Measurements from ENCODE around the gene RRP12.
"Not testable (repeated sequence)": the region's sequence is repeated elsewhere in the genome, so short reads cannot be mapped to it uniquely, and the experiment has no call there.

Gene RRP12

DNA sequence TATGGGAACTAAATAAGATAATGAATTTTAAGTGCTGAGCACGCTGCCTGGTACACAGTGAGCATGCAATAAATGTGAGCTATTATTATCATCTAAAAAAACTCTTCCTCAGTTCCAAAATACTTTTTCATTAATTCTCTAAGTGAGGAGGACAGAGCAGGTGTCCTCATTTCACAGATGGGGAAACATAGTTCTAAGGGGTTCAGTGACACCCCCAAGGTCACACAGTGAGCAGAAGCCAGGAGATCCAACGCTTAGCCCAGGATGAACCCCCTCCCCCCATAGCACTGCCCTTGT, 6.8 kb upstream of the RRP12 start:
- H3K27ac ChIP-seq: peak overlapping the region in 16 of 21 experiments; percentile 27 to 75 (median 59)
- no peak overlapping the region for H3K4me3 ChIP-seq

DNA sequence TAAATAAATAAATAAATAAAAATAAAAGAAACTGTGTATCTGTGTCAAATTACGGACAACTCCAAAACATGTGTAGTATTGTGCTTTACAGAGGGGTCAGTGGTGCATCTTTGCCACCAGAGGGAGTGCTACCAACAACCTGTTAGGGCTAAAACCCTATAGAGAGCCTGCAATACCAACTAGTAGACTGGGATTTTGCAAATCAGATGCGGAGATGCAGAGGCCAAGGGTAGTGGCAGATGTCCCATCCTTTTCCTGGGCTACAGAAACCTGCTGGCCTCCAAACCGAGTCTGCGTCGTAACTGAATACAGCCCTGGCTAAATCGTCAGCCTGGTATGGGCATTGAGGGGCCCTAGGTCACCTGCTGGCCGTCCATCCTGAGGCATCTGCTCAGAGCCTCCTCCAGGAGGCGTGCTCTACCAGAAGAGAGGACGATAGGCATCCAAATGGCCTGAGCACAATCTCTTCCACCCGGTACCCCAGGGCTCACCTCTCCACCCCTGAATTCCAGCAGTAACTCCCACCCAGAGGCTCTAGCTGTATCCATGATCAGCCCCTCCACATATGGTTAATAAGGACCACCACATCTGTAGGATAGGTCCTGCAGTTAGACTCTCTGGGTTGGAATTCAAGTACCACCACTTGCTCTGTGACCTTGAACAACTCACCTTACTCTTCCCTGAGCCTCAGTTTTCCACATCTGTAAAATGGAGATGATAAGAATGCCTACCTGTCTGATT, 6.2 kb upstream of the RRP12 start:
- Histone ChIP-seq H3K27ac (peak overlapping the region in 13 of 21 experiments; percentile 24 to 75 (median 50)), H3K4me3 (no peak overlapping the region)

DNA sequence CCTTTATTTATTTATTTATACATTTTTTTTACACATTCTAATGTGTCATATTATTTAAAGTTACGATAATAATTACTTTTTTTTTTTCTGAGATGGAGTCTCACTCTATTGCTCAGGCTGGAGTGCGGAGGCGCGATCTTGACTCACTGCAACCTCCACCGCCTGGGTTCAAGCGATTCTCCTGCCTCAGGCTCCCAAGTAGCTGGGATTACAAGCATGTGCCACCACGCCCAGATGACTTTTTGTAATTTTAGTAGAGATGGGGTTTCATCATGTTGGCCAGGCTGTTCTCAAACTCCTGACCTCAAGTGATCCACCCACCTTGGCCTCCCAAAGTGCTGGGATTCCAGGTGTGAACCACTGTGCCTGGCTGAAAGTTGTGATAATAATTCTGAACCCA, 5.3 kb upstream of the RRP12 start:
- H3K27ac ChIP-seq: peak overlapping the region in 9 of 21 experiments; percentile 29 to 70 (median 50)
- H3K4me3 ChIP-seq: not testable (repeated sequence)

DNA sequence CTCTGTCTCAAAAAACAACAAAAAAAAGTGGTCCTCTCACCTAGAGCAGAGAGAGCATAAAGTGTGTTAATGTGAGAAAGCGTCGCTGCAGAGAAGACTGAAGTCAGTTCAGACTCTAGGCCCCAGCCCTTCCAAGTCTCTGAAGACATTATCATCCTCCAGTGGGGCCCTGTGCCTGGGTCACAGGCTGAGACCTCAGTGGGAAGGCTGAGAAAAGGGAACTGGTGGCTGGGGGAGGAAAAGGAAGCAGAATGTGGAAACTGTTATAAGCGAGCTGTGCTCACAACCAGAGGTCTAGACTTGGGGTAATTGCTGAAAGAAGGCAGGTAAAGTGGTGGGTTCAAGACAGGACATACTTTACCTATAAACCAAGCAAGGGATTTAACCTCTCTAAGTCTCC, 4.9 kb upstream of the RRP12 start:
- H3K27ac ChIP-seq: peak overlapping the region in 9 of 21 experiments; percentile 14 to 70 (median 43)
- no peak overlapping the region for H3K4me3 ChIP-seq

DNA sequence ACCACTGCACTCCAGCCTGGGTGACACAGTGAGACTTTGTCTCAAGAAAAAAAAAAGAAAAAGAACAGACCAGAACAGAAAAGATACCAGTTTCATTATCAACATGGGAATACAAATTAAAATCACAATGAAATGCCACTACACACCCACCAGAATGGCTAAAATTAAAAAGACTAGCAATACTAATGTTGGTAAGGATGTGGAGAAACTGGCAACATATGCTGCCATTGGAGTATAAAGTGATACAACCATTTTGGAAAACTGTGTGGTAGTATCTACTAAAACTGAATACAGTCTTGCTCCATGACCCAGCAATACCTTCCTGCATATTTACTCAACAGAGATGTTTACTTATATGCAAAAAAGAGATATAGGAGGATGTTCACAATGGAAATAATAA, 2.9 kb upstream of the RRP12 start:
- Histone ChIP-seq H3K27ac (no peak overlapping the region), H3K4me3 (no peak overlapping the region)

DNA sequence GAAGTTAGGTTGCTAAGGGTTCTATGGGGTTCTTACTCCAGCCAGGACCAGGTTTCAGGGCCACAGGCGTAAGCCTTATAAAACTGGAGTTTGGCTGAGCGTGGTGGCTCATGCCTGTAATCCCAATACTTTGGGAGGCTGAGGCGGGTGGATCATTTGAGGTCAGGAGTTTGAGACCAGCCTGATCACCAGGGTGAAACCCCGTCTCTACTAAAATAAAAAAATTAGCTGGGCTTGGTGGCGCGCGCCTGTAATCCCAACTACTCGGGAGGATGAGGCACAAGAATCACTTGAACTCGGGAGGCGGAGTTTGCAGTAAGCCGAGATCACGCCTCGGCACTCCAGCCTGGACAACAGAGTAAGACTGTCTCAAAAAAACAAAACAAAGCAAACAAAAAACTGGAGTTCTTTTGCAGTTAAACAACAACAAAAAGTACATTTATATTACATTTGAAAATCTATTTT, 347 bp upstream of the RRP12 start:
- H3K4me3 ChIP-seq: peak overlapping the region; percentile 62 to 97 (median 85)
- H3K27ac ChIP-seq: peak overlapping the region in 14 of 21 experiments; percentile 50 to 89 (median 74)

DNA sequence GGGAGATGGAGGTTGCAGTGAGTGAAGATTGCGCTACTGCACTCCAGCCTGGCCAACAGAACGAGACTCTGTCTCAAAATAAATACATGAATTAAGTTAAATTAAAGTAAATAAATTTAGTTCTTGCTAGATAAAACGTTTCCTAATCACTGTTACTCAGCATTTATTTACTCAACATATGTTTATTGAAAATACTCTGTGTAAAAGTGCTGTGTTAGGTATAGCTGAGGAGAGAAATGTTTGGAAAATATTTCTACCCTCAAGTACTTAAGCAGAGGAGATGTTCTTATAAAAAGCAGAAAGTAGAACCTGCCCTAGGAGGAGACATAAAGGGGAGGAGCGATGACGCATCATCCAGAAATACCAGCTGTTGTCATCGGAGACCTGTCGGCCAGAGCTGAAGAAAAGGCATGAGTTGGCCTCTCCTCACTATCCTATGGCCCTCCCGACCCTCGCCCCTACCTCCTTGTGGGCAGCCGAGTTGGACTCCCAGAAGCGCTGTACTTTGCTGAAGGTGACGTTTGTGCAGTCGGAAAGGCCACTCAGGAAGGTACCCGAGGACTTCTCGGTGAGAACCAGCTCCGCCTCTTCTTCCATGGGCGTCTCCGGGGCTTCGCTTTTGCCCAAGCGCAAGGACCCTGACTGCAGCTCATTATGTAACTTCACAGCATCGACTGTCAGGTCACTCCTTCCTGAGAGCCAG, 1.1 kb downstream of the RRP12 start:
- Histone ChIP-seq H3K4me3 (peak overlapping the region; percentile 62 to 97 (median 85)), H3K27ac (peak overlapping the region in 18 of 21 experiments; percentile 50 to 96 (median 78))

DNA sequence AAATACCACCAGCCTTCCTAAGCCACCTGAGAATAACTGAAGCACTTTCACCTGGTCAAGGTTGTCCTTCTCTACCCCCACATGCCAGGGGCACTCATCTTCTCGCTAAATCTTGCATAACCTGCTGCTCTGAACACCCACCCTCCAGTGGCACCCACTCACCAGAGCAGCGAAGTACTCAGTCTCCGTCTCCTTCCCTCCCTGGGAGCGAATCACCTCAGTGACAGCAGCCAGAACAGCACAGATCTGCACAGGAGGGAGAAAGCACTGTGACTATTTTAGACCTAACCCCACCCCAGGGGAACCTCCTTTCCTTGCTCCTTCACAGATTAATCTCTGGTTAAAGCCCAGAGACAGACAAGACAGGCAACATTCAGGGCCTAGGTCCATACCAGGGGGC, 5.1 kb downstream of the RRP12 start:
- Histone ChIP-seq H3K27ac (no peak overlapping the region), H3K4me3 (no peak overlapping the region)

DNA sequence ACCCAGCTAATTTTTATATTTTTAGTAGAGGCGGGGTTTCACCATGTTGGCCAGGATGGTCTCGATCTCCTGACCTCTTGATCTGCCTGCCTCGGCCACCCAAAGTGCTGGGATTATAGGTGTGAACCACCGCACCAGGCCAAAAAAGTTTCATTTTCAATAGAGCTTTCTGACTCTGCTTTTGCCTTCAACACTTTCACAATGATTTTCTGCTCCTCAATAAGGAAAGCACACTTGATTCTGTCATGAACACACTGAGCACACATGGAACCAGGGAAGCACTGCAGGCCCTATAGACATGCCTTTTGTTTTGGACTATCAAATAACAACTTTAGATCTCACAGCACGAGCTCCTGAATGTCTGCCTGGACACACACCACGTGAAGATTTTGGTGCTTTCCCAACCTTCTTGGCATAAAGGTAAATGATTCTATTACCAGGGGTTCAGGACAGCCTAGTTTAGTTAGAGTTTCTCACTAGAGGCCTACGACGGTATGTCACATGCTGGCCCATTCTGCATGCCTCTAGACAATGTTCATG, 8.0 kb downstream of the RRP12 start:
- no peak overlapping the region for H3K27ac ChIP-seq
- no peak overlapping the region for H3K4me3 ChIP-seq

DNA sequence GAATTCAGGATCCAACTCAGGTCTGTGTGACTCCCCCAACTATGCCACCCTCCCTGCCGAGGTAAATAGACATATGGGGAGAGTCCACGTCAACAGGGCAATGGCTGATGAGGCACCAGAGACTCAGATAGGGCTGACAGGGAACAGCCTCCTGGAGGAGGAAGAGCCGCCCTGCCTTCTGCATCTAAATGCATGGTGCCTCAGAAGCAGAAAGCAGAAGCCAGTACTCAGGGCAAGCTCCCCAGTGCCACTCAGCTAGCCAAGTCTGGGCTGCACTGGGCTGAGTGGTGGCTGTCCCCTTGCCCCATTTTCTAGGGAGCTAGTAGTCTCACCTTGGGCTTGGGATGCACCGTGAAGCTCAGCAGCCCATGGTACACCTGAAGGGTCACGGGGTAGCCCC, 11.0 kb downstream of the RRP12 start:
- no peak overlapping the region for H3K4me3 ChIP-seq
- H3K27ac ChIP-seq: peak overlapping the region in 1 of 21 experiments; percentile 22

DNA sequence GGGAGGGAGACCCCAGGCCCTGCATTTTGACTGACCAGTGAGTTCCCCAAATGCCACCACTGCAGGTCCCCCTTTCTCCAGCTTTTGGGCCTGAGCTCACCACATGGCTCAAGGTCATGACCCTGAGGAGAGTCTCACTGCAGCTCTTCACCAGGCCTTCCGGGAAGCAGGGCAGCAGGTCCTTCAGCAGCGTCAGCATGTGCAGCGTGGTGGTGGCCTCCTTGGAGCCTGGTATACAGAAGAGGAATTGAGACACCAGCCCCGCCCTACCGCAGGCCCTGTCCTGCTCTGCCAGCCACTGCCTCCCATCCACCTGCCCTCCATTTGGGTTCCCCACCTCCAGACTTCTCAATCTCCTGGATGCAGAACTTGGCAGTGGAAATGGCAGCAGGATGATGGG, 13.0 kb downstream of the RRP12 start:
- H3K4me3 ChIP-seq: no peak overlapping the region
- no peak overlapping the region for H3K27ac ChIP-seq

DNA sequence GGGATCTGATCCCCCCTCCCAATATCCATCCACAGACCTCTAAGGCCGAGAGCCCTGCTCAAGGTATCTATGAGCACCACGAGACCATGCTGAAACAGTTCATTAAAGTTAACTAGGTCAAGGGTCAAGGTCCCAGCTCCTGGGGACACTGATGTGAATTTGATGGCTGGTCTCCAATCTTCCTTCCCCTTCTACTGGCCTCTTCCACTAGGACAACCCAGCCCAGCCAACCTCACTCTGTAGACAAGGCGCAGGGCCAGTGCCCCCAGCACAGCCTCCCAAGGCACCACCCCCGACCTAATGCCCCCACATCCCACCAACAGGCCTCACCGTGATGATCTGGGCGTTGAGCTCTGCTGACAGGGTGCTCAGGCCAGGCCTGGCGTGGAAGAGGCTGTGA, 15.6 kb downstream of the RRP12 start:
- no peak overlapping the region for H3K4me3 ChIP-seq
- H3K27ac ChIP-seq: no peak overlapping the region

DNA sequence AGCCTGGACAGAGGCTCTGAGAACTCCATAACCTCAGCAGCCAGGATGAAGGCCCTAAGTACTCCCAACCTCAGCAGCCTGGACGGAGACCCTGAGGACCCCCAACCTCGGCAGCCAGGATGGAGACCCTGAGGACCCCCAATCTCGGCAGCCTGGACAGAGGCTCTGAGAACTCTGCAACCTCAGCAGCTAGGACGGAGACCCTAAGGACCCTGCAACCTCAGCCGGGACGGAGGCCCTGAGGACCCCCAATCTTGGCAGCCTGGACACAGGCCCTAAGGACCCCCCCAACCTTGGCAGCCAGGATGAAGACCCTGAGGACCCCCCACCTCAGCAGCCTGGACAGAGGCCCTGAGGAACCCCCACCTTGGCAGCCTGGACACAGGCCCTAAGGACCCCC, 16.5 kb downstream of the RRP12 start:
- H3K27ac ChIP-seq: no peak overlapping the region
- H3K4me3 ChIP-seq: no peak overlapping the region

DNA sequence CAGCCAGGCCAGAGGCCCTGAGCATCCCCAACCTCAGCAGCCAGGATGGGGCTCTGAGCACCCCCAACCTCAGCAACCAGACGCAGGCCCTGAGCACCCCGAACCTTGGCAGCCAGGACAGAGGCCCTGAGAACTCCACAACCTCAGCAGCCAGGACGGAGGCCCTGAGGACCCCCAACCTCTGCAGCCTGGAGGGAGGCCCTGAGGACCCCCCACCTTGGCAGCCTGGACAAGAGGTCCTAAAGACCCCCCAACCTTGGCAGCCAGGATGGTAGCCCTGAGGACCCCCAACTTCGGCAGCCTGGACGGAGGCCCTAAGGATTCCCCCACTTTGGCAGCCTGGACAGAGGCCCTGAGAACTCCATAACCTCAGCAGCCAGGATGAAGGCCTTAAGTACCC, 17.0 kb downstream of the RRP12 start:
- H3K4me3 ChIP-seq: no peak overlapping the region
- H3K27ac ChIP-seq: no peak overlapping the region

DNA sequence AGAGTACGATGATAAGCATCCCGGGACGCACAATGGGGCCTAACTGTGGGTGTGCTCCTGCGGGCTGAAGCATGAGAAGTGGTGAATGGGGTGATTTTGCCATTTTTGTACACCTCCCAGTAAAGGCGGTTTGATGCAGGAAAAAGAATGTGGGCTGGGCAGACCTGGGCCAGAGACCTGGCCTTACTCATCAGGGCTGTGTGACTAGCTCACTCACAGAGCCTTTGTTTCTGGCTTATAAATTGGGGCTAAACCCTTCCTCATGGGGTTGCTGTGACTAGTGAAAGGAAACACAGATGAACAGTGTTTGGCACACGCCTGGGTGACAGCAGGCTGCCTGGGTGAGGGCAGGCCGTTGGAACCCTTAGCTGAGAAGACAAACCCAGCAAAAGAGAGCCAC, 18.0 kb downstream of the RRP12 start:
- Histone ChIP-seq H3K4me3 (no peak overlapping the region), H3K27ac (no peak overlapping the region)

DNA sequence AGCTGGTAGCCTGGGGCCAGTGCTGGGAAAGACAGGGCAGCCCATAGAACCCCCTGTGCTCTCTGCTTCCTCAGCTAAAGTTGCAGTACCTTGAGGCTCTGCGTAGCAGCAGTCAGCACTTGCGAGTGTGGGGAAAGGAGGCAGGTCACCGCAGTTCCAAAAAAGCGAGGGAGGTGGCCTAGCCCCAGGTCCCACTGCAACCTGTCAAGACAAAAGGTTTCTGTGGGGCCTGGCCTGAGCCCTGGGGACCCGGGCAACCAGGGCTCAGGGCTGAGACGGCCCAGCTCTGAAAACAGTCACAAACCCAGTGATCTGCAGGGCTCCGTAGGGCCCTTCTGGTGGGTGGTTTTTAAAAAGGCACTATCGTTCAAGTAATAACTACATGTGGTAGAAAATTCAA, 19.5 kb downstream of the RRP12 start:
- no peak overlapping the region for H3K27ac ChIP-seq

DNA sequence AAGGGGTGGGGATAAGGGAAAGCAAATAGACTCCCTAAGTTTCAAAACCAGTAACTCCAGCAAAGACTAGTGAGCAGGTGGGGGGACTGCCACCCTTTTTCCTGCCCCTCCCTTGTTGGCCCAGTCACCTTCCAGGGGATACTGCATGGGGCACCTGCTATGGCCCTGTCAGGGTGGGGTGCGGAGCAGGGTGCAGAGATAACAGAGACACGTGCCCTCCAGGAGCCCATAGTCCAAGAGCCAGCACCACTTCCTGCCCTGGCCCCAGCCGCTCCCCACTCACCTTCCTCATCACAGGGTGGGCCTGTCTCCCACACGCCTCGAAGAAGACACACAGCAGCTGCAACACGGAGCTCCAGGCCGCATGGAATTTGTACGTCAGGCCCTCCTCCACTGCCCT, 20.6 kb downstream of the RRP12 start:
- no peak overlapping the region for H3K4me3 ChIP-seq
- no peak overlapping the region for H3K27ac ChIP-seq

More for the DNA sequence above, 19.5 kb downstream of the RRP12 start:
- no peak overlapping the region for H3K4me3 ChIP-seq

DNA sequence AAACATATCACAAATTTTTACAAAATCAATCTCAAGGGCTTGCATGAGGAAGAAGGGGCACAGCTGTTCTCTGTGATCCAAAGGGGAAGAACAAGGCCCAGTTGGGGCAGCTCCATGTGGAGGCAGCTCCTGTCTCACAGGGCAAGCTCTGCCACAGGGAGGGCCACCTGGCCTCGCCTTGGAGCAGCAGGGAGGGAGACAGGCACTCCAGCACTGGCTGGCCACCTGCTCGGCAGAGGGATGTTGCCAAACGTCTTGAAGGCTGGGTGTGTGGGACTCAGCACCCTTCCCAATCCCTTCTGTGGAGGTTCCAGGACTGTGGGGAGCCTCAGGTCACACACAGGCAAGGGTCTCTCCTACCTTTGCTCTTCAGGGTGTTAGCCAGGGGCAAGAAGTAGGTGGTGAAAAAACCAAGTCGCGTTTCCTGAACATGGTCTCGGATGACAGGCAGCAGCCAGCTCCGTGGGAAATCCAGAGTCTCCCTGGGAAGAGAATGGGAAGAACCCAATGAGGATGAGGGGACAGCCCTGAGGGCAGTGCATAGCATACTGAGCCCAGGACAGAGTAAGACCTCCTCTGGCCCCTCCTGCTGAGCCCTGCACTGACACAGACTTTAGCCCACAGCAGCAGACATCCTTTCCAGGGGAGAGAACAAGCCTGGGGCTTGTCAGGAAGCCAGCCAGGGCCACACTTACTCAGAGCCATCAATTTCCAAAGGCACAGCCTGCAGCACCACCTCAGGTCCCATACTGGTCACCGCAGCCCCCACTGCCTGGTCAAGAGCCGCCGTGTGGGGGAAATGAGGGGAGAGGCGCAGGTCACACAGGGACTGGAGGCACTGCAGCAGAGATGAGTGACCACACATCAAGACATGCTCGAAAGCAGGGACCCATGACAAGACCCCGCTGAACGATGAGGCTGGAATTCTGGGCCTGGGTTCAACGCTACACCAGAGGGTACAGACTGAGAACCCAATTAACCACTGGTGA, 21.9 kb downstream of the RRP12 start:
- no peak overlapping the region for H3K27ac ChIP-seq
- no peak overlapping the region for H3K4me3 ChIP-seq

DNA sequence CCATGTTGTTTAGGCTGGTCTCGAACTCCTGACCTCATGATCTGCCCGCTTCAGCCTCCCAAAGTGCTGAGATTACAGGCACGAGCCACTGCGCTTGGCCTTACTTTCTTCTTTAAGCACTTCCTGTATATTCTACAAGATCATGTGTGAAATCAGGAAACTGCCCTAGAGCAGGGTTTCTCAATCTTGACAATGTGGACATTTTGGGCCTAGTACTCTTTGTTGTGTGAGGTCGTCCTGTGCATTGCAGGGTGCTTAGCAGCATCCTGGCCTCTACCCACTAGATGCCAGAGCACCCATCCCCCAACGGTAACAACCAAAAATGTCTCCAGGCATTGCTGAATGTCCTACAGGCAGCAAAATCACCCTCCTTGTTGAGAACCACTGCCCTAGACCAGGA, 24.7 kb downstream of the RRP12 start:
- Histone ChIP-seq H3K27ac (no peak overlapping the region), H3K4me3 (no peak overlapping the region)

DNA sequence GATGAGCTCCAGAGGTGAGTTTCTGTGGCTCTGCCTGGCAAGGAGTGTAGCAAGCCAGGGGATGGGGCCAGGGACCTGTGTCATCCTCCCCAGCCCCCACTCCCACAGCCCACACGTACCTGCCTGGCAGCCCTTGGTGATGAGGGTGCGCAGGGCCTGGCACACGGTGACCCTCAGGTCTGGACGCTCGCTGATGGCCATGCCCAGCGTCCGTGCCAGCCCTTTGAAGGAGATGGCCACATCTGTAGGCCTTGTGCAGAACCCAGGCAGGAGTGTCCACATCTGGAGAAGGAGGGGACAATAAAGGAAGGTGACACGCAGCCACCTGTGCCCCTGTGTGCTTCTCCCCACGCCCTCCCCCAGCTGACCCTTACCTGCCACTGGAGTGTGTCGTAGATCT, 27.7 kb downstream of the RRP12 start:
- Histone ChIP-seq H3K4me3 (no peak overlapping the region), H3K27ac (no peak overlapping the region)
